Midbrain (tissue), 1 donor: Measurements from ENCODE around the gene MRC2.
A peak's percentile ranks its signal among the peaks of the same experiment; 100 is the strongest.

ENCODE experiments used
- DNase-seq: peaks from one replicate; lab custom pipeline; 2025; lab: John Stamatoyannopoulos, UW

Gene MRC2

DNA sequence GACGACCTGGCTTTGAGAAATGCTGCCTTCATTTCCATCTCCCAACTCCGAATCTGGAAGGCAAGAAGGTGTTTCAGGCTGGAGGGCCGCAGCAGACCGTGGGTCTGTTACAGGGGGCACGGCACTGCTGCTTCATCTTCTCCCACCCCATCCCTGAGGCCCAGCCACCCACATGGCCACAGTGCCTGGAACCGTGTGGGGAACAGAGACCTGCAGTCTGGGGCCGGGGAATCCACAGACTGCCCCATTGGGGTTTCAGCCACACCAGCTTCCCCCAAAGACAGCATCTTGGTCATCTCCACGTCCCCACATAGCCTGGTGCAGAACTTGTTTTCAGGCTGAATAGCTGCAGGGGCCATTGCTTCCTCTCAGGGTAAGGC lies 74.2 kb downstream of the MRC2 start:
- DNase-seq, result no peak

DNA sequence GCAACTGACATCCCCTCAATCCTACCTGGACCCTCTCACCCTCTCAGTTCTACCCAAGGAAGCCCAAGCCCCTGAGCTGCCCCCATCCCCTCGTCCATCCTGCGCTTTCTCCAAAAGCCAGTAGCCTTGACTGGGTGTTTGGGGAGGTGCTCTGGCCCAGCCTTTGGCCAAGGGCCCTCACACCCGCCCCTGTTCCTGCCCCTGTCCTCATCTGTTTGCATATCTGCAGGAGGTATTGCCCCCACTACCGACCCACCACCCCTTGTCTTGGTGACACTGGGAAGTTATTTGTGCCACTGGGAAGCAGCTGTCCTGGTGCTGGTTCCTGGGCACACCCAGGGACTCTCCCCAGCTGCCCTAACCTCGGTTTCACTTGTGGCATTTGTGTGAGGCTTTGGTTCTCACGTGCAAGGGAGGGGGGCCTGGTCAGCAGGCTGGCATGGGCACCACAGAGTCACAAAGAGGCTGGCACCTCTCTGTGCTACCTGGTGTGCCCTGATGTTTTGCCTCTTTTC lies 75.3 kb downstream of the MRC2 start:
- no peak for DNase-seq

DNA sequence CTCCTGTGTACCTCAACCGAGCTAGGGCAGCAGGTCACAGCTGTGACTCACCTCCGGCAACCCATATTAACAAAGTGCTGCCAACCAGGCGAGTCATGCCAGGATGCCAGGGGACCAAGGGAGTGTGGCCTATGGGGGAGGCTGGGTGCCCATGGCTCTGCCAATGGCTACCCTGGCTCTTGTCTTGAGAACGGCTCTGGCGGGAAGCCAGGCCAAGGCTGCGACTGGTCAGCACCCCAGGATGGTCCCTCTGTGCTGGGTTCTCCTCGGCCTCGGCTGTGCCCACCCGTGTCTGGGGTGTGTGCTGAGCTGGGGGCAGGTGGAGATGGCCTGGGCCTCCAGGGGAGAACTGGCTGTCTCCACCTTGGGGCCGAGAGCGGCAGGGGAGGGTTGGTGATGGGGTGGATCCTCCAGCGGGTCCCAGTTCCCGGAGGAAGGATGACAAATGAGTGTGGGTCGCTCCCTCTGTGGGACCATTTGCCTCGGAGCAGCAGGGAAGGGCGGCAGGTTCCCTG lies 75.8 kb downstream of the MRC2 start:
- DNase-seq, result no peak

DNA sequence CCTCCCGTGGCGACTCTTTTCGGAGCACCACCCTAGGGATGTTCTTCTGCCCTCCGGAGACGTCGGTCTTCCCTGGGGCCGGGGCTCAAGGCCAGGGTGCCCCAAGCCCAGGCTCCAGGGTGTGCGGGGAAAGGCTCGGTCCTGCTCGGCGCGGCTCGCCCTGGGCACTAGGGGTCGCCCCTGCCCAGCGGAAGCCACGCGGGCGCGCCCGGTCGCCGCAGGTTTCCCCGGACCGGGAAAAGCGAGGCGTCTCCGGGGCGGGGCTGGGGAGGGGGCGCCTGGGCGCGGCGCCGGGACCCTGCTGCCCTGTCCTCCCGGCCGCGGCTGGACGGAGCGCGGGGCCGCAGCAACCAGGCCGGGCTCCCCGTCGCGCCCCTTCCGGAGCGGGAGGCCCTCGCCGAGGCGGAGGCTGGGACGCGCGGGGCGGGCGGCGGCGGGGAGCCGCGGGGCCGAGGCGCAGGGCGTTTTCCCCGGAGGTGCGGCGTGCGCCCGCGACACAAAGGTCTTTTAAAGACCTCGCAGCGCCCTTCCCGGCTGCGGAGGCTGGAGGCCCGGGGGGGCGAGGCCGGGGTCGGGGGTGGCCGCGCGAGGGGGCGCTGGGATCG lies 76.4 kb downstream of the MRC2 start:
- peak; percentile 70 for DNase-seq

DNA sequence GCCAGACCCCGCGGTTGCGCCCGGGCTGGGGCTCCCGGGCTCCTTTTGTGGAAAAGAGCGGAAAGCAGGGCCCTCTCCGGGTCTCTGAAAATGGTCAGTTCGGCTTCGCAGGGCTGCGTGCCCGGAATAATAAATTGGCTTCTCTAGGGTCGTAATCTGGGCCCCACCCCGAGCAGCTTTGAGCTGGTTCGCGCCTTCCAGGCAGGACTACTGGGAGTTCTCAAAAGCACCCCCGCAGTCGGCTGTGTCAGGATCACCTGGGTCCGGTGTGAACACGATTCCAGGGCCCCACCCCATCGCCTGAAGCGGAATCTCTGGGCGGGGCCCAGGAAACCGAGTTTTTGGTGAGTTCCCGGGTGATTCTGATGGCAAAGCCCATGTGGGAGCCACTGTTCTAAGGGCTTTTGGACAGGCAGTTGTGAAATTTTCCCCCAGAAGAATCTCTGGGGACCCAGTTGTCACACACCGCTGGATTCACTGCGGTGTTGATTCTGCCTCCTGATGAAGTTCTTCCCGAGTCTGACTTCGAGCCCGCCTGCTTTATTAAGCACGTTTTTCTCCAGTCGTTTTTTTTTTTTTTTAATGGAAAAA lies 77.0 kb downstream of the MRC2 start:
- DNase-seq, result no peak

DNA sequence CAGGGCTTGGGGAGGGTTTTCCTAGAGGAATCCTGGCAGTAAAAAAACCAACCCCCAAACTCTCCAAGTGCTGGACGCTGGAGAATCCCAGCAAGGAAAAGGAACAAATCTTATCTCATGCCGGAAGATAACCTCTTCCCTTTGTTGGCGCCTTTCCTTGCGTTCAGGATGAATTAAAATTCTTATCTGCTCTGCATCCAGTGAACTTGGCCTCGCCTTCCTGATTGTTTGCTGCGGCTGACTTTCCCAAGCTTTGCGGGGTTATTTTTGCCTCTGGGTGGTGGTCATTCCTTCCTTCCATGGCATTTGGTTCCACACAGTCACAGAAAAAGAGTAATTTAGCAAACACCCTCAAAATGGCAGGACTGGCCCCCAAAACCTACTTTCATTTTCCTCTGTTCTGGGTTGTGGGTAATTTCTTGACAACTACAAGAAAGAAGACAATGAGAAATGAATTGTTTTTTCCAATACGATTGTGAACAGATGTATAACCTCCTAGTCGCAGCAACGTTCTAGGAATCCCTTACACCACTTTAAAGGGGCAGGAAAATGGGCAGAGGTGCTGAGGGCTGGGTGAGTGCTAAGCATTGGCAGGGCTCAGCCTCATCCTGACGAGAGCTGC lies 77.8 kb downstream of the MRC2 start:
- DNase-seq, result no peak

DNA sequence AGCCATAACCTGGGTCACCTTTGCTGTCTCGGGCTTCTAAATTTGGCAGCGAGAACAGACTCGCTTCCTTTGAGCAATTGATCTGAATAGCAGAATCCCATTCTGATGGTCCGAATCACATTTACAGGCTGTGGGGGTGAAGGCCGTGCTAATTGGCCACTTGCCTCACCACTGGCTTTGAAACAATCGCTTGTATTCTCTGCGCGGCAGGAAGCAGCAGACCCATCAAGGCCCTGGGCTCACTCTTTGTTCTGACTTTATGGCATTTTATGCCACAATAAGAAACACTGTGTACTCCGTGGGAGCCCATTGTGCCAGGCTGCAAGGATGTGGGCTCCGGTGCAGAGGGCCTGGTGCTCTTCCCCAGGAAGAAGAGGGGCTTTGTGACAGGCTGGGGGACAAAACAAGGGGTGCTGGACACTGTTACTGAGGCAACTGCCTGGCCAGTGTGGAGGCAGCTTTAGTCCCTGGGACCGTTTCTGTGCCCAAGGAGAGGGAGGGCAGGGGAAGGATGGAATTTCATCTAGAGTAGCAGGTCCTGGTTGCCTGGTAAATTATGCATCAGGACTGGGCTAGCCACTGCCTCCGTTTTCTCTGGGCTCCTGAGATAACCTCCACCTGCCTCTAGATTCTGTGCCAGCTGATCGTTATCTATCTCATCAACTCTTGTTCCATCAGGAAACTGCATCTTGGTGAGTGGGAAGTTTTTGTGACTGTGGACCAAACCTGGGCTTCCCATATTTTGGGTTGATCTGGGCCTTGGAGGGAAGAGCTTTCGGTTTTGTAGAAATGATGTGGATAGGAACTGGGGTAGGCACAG lies 78.5 kb downstream of the MRC2 start:
- peak; percentile 84 for DNase-seq

DNA sequence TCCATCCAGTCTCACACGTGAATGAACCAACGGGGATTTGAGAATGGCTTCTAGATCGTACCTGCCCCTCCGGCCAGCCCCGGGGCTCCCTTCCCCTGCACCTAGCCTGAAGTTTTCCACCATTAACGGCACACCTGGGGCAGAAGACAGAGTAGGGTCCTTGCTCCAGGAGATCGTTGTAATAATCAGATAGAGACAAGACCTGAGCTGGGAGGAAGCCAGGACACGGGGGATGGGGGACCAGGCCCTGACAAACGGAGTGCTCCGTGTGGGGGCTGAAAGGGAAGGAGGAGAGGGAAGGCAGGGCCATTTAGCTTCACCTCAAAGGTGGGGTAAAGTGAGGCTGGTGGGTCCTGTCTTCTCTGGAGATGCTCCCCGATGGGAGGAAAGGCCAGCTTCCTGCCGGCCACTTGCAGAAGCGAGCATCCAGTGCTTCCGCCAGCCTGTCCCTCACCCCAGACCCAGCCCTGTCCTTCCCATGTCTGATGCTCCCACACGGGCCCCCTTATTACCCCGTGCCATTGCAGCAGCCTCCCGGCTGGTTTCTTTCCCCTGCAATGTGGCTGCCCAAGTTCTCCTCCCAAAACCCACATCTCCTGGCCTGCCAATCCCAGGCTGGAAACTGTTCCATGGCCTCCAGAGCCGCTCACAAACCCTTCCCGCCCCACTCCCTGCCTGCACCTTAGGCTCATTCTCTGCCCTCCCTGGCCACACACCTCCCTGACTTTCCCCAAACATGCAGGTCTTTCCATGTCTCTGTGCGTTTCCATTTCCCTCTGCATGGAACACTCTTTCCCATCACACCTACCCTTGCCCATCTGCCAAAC lies 79.3 kb downstream of the MRC2 start:
- no peak for DNase-seq

DNA sequence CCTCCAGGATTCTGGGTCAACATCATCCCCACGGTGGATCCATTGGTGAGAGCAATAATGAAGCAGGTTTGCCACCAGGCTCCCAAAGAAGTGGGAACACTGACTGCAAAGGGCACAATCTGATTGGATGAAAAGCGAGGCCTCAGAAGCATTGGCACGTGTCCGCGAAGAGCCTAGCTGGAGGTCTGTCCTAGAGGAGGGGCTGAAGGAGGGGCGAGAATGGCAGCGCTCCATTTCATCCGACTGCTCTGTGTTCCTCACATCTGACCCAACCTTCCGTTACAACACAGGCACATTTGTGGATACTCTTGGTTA lies 79.9 kb downstream of the MRC2 start:
- DNase-seq, result no peak

DNA sequence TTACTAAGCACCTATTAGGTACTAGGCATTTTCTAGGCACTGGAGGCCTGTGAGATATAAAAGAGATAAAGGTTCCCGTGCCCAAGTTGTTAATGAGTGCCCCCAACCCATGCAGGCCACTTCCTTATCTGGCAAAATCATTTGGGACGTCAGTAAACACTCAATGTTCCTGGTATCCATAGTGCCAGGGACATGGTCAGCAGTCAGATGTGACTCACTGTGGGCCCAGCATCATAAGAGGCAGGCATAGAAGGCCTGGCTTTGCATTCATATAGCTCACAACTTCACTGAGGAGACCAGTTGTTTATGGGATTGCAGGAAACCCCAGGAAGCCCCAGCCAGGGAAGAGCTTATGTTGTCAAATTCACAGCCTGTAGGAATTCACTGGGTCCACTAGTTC lies 81.1 kb downstream of the MRC2 start:
- DNase-seq, result no peak

DNA sequence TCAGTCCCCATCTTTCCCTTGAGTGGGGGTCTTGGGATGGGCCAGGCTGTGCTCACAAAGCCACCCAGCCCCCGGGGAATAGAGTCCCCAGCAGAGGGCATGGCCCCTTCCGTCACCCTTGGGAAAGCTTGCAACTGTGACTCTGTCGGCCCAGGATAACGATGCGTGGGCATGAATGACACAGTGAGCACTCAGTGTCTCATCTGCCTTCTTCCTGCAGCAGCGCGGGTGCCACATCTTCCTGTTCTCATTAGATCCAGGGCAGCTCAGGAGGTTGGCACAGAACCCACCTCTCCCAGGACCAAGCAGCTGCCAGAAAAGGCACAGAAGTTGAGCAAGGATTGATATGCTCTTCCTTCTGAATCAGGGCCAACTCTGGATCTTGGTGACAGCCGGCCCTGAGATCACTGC lies 84.7 kb downstream of the MRC2 start:
- DNase-seq, result no peak

DNA sequence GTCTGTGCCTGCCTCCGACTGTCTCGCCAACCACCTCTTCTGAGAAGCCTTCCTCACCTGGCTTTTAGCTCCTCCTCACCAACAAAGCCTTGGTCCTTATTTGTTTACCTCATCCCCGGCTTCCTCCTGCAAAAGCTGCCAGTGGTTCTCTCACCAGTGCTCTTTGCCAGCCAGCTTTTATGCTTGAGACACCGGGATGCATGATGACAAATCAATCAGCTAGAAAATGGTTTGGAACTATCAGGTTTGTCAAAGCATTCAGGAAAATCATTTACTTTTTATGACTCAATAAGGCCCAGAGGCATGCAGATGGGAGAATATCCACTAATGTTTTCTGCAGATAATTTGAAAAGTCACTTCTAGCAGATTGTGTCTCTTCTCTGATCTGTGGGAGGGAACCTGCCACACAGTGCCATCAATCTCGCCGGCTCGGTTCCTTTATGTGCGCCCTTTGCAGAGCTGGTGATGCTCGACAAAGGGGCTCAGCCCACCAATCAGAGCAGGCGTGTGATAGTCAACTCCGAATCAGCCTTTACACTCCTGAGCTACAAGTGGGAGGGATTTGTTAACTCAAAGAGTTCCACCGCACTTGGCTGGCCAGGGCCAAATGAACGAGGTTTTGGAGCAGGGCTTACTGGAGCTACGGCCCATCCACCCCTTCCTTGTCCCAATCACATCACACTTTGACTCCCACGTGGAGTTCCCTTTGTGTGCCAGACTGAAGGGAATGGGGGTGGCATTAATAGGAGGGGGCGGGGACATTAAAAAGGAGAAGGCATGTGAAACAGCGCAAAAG lies 85.8 kb downstream of the MRC2 start:
- no peak for DNase-seq

DNA sequence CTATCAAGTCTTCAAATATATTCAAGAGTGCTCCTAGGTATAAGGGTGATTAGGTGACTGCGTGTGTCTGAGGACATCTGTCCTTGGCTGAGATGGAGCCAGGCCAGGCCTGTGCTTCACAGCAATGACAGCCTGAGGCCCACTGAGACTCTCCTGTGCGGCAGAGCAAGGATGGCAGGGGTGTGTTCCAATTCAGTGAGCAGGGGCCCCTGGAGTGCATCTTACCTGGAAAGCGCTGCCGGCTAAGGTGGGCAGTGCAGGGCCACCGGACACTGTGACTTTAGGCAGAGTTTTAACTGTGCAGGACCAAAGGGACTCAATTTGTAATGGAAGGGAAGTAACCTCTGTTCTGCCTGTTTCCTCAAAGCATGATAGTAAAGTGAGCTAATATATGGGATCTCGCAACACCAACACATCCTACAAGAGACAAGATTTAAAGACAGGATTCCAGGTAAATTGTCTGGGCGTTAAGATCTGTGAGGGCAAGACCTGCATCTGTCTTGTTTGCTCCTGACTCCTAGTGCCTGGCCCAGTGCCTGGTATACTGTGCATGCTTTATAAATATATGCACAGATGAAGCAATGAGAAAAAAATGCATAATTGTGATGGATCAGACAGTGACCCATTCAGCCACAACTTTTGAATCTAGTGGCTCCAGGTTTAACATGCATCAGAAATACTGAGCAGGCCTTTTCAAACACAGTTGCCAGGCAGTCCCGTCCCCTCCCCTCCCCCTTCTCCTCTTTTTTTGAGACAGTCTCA lies 86.7 kb downstream of the MRC2 start:
- no peak for DNase-seq

DNA sequence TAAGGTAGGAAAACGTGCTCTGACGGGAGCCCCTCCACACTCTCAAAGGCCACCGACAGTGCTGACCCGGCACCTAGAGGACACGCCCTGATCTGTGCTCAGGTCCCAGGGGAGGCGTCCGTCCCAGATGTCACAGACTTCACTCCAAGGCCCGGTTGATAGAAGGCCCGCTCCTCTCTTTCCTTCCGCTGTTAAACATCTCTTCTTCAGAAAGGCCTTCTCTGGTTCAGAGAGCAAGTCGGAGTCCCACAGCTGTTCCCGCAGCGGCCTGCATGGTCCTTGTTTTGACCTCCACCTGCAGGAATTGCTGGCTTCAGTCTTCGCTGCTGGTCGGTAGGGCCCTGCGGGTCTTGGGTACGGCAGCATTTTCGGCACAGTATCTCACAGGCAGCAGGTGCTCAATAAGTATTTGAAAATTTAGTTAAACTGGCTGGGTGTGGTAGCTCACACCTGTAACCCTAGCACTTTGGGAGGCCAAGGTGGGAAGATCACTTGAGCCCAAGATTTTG lies 88.5 kb downstream of the MRC2 start:
- no peak for DNase-seq

DNA sequence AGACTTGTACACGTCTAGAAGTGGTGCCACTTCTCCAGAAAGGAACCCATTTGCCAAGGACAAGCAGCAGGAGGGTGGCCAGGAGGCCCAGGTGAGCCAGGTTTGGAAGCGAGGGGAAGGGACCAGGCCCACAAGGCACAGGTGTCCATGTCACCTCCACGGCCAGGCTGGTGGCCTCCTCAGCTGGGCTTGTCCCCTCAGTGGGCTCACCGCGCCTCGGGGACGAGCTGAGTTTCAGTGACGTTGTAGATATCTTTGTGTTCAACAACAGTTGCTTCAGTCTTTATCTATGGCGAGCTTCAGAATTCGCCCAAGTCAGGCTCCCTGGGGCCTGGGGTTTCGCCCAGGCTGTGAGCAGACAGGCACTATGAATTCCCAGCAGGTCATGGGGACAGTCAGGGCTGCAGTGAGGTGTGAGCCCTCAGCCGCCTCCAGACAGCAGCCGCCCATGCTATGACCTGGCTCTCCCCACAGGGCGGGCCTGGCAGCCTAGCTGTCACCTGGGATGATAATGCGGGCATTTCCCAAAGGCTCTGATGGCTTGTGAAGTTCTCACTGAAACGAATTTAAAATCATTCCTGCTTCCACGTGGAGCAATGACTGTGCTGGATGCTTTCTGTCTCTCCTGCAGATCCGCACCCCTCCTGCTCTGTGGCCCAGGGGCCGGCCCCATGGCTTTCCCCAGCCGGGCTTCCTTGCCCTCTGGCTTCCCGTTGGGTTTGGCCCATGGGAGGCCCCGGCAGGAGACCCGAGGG lies 89.5 kb downstream of the MRC2 start:
- no peak for DNase-seq

DNA sequence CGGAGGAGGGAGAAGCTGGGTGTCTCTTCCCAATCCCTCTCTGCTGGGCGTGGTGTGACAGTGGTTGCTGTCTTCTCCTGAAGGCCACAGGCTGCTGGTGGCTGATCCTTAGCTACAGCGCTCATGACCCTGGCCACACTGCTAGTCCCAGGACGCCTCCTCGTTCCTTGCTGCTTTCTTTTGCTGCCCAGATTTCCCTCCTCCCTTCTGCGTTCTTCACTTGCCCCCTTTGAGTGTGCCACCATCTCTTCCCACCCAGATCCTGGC lies 90.1 kb downstream of the MRC2 start:
- no peak for DNase-seq

DNA sequence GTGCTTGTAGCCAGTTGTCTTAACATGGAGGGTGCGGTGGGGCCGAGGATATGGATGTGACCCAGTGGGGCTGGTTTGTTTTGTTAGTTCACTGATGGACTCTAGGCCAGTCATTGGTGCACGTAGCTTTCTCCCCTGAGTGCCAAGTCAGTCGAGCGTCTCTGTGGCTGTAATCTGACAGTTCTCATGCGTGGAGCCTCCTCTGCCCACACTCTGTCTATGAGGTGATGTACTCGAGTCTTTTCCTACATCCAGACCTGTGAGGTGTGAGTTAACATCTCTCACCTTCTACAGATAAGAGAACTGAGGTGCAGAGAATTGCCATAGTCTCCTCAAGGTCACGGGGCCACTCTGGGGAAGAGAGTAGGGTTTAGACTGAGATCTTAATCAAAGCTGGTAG lies 90.4 kb downstream of the MRC2 start:
- no peak for DNase-seq

DNA sequence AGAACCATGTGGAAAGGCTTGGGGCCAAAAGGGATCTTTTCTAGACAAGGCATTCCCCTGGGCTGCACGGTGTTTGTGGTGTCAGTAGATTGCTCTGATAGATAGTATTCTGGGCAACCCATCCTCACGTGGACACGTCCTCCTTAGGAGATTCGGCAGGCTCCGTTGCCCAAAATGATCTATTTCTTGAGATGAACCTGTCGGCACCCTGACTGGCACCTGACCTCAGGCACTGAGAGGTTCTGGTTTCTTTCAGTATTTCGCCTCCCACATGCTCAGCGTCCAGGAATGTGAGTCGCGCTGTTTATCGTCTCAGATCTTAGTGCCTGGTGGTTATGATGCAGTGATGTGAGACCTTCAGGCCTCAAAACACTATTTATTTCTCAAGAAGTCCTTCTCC lies 91.0 kb downstream of the MRC2 start:
- DNase-seq, result no peak

DNA sequence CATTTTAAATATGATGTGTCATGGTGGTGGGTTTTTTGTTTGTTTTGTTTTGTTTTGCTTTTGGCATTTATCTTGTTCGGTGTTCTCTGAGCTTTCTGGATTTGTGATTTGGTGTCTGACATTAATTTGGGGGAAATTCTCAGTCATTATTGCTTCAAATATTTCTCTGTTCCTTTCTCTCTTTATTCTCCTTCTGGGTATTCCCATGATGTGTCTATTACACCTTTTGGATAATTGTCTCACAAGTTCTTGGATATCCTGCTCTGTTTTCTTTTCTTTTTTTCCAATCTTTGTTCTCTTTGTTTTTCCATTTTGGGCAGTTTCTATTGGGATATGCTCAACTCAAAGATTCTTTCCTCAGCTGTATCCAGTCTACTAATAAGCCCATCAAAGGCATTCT lies 92.1 kb downstream of the MRC2 start:
- DNase-seq, result no peak
